NCI-H1048 (cell line): ENCODE data around the gene LRRC4C.
A peak's percentile ranks its signal among the peaks of the same experiment; 100 is the strongest.

Source experiments
- DNase-seq: peaks from one replicate; lab custom pipeline; 2025; lab: John Stamatoyannopoulos, UW

LRRC4C gene

DNA sequence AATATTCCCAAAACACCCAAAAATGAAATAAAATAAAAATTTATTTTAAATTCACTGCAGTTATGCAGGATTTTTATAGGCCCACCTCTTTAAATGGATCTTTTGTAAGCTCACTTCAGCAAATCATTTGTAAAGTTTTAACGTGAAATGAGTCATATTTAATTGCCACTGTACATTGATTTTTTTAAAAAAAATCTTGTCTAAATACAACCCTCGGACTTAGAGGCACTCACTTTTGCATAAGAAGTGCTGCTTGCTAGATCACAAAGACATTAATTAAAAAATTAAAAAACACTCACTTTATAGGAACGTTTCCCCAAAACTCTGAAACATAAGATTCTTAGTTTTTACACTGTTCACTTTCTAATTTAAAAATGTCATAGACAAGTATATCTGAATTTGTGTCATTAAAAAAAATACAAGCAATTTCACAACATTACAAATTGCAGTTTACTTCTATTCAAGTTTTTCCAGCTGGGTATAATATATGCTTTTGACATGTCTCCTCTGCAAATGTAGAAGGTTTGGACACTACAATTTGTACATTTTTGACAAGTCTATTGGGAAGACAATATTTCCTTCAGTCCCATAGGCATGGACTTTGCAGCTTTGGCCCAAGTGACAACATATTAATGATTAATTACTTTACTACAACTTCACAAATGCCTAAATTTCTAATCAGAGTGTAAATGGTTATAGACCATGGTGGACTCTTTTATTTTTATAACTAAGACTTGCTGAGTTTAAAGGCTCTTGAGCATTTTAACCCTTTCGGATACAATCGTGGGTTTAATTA is 1088.4 kb downstream of the LRRC4C start:
- no peak for DNase-seq

DNA sequence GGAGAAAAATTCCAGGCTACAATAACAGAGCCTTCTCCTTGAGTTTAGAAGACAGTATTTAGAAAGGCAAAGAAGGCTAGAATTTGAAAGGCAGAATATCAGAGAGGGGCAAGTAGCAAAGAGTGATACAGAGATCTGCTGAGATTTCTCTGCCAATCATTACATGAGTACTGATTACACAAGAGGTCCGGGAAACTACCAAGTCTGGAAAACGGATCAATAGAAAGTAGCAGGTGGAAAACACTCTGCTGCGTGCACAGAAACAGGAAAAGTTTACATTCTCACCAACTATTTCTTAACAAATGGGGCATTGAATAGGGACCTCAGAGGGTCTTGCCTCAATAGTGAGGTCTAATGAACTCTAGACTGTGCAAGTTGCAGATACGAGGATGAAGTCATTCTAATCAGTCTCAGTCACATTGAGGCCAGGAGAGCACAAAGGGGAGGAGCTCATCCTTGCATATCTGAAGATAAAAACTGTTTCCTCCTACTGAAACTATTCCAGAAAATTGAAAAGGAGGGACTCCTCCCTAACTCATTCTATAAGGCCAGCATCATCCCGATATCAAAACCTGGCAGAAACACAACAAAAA is 1099.2 kb downstream of the LRRC4C start:
- no peak for DNase-seq

DNA sequence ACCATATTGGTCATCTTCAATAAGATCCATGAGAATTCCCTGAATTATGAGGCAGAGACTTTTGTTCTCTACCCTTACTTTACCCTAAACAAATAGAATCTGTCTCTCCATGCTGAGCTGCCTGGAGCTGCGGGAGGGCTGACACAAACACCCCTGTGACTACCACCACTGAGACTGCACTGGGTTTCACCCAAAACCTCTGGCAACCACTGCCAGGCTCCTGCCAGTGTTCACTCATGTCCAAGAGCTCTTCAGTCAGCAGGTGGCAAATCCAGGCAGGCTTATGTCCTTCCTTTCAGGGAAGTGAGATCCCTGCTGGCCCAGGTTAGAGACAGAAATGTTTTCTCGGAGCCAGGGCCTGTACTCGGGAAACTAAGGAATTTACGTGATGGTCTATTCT is 1105.3 kb downstream of the LRRC4C start:
- DNase-seq: no peak

DNA sequence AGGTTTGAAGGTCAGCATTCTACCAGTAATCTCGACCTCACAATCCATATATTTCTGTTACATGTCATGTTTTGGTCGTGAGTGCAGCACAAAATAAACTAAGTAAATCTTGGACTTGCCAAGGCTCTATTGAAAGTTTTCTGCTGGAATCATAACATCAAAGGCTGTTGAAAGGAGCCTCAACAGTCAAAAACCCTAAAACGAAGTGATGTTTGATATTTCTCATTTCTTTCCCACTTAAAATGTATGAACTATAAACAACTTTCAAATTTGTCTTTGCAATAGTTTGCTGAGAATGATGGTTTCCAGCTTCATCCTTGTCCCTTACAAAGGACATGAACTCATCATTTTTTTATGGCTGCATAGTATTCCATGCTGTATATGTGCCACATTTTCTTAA is 1118.5 kb downstream of the LRRC4C start:
- no peak for DNase-seq

- DNase-seq: no peak
These were observed 1120.7 kb downstream of the LRRC4C start for GRCh38 chr11:40338739-40339138.

- DNase-seq: no peak
These were observed 1121.4 kb downstream of the LRRC4C start for GRCh38 chr11:40338062-40338461.

DNA sequence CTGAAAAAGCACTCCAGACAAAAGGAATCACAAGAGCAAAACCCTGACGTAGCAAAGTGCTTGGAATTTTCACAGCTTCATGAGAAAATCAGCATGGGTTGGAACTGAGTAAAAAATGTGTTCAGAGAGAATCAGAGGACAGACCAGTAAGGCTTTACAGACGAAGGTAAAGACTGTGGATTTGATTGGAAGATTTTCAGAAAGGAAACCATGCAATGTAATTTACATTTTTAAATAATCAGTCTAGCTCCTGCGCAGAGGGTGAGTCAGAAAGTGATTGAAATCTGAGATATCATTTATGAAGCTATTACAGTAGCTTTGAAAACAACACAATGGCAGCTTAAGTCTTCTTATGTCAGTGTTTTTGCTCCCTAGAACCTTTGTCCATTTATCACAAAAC is 1122.3 kb downstream of the LRRC4C start:
- no peak for DNase-seq

DNA sequence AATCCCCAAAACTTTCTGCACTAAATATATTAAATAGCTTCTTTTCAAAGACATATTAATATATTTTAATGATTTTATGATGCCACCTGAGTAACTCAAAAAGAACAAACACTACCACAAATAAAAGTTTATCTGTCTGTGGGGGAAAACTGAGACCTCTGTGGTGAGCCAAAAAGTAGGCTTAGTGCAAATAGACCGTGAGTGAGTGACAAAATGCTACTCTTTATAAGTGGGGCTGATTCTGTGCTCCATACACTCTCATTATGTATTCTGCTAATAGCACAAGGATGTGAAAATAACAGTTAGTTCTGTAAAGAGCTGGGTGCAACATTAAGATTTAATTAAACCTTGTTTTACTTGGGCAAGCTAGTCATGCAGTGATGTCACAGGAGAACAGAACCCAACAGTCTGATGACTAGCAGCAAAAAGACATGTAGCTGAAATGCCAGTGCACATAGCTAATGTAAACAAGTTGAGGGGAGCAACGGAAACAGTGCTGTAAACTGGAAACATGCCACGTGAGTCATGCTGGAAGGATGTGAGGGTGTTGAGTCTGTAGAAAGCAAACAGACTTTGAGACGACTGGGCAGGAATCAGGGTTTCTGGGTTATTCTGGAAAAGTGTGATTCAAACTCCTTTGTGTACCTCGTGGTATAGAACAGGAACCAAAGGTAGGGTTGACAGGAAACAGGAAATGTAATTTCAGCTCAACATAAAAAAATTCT is 1130.4 kb downstream of the LRRC4C start:
- DNase-seq: no peak

- DNase-seq: no peak
These were observed 1136.2 kb downstream of the LRRC4C start for GRCh38 chr11:40323241-40323640.

GRCh38 chr11:40321537-40321936 is 1137.9 kb downstream of the LRRC4C start:
- no peak for DNase-seq

DNA sequence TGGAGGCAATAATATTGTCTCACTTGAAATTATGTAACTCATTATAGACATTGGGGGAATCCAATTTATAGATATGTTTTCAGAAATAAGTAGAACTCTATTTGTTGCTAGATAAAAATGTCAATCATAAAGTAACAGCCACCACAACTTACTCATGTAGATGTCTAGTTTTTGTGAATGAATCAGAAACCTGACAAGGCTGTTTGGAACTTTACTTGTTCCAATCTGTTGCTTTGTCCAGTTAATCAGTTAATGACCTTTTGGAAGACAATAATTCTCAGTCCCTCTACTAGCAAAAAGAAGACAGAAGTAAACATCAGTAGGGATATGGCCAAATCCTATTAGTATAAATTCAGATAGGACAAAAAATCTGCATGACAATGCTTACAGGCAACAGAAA is 1143.3 kb downstream of the LRRC4C start:
- no peak for DNase-seq

GRCh38 chr11:40315122-40315521 is 1144.3 kb downstream of the LRRC4C start:
- DNase-seq: no peak

GRCh38 chr11:40314327-40314726 is 1145.1 kb downstream of the LRRC4C start:
- no peak for DNase-seq

DNA sequence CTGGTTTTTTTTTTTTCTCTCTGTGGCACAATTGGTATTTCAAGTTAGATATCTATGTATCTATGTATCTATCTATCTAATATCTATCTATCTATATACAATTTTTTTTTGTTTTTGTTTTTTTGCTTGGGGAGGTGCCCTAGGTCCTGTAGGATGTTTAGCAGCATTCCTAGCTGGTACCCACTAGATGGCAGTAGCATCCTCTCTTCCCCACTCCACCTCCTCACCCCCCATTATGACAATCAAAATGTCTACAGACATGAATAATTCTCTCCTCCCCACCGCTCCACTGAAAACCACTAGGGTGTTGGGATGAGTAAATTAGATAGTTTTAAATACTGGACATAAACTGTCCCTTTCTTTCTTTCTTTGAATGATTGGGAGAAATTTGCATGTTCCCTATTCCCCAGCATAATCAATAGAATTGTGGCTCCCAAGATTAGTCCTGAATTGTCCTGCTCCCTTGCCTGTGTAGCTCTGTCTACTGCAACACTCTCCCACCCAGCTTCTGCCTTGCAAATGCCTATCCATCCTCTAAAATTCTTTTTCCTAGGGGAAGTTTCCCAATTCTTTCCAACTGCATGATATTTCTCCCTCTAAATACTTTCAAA is 1152.4 kb downstream of the LRRC4C start:
- DNase-seq: no peak

DNA sequence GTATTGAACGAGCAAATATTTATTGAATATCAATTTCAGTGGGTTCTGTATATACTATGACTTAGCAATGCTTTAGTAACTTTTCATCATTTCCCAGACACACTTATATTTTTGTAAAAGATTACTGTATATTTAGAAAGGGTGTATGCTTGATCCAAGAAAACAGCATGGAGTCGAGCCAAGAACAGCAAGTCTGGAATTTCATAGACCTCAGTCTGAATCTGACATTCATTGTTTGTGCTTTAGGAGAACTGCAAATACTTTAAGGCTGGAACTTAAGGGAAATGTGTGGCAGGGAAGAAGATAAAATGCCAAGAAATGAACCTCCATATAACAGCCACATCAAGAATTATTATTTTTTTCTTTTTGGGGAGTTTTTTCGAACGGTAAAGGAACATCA is 1156.8 kb downstream of the LRRC4C start:
- DNase-seq: no peak

DNA sequence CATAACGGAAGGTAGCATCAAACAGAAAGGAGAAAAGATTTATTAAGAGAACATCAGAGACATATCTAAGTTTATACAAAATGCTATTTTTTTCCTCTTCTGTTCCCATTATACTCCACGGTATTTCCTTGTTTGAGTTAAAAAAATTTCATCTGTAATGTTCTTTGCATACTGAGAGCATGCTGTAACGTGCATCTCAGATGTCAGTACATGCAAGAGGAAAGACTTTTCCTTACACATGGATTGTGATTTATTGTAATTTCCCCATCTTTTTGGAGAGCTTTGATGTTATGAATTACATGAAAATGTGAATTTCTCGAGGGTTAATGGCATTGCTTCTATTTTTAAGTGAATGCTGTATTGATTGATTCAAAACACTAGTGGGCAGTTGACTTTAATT is 1164.0 kb downstream of the LRRC4C start:
- DNase-seq: no peak

- DNase-seq: no peak
These were observed 1164.7 kb downstream of the LRRC4C start for GRCh38 chr11:40294741-40295140.

DNA sequence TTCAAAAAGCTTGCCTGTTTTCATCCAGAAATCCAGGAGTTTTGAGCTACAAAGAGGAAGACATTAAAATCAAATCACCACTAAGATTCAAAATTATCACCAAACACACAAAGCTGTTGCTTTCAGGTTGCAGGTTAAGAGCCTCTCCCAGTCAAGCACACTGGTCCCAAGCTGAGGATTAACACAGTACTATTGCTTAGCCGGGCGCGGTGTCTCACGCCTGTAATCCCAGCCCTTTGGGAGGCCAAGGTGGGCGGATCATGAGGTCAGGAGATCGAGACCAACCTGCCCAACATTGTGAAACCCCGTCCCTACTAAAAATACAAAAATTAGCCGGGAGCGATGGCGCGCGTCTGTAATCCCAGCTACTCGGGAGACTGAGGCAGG is 1165.1 kb downstream of the LRRC4C start:
- DNase-seq: no peak

GRCh38 chr11:40293655-40294348 is 1165.7 kb downstream of the LRRC4C start:
- peak; percentile 52 for DNase-seq

DNA sequence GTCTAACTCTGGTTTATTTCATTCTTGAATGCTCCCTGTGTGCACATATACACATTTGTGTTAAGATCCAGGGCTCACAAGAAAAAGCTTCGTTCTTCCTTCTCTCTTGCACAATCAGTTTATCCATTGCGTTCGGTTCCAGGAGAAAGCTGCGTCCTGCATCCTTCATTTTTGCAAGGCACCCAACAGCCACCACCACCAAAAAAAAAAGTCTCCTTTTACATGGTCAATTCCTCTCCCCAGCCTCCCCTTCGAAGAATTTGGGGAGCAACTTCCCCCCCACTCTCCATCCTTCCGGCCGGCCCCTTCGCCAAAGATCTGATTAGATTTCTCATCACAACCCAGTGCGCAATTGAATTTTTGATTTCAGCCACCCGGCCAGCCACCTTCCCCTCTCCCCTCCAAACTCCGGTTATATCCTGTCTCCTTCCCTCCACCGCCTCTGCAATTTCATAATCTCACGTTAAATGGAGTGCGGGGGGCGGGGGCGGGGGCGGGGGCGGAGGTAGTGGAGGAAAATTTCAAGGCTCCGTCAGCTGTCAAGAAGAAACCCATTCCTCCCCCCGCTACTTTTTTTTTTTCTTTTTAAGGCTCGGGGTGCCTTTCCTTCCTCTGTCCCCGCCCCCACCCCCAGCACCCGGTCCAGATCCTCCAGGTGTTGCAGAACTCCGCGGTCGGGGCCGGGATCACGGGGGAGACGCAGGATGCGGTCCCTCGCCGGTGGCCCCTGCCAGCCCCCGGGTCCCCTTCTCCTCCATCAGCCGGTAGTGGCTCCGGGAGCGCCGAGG is 1166.5 kb downstream of the LRRC4C start:
- no peak for DNase-seq

GRCh38 chr11:40291741-40292140 is 1167.7 kb downstream of the LRRC4C start:
- DNase-seq: no peak
